ENCODE results near the gene VPS36. TPM values are rescaled to one million over a fixed set of nuclear protein-coding genes. Genes with fewer than 3 reads are reported as not detected.

The VPS36 gene
- total RNA-seq, 1 donor from 2014 or later, result 55.2 TPM

- Mint-ChIP-seq H3K36me3 (no peaks in the 10 kb centered on the region), H3K9me3 (no peaks in the 10 kb centered on the region), H3K27me3 (ENCODE audit: low read depth) (no peaks in the 10 kb centered on the region), H3K4me3 (no peak overlapping the region), H3K27ac (no peak overlapping the region), H3K4me1 (peaks cover 45% of the 10 kb centered on the region)
- TF ChIP-seq CTCF (IDR thresholded peaks at IDR 0.05; ENCODE audit: unreplicated experiment), result no peak
- DNase-seq (ENCODE audit: low spot score in 2 of 2, unreplicated experiment in 2 of 2), result no peak
Observed at GRCh38 chr13:52452470-52452869, 2.0 kb upstream of the VPS36 start.

- no peak for TF ChIP-seq CTCF (IDR thresholded peaks at IDR 0.05; ENCODE audit: unreplicated experiment)
- peak overlapping the region; percentile 77 for H3K4me3 Mint-ChIP-seq
- H3K4me1 Mint-ChIP-seq, result peaks cover 37% of the 10 kb centered on the region
- H3K27ac Mint-ChIP-seq, result peak overlapping the region; percentile 61
- DNase-seq (ENCODE audit: low spot score in 2 of 2, unreplicated experiment in 2 of 2), result no peak
- no peaks in the 10 kb centered on the region for H3K9me3 Mint-ChIP-seq
- no peaks in the 10 kb centered on the region for H3K27me3 Mint-ChIP-seq (ENCODE audit: low read depth)
- H3K36me3 Mint-ChIP-seq, result no peaks in the 10 kb centered on the region
Observed at GRCh38 chr13:52451135-52451804, 836 bp upstream of the VPS36 start.

- H3K27me3 Mint-ChIP-seq (ENCODE audit: low read depth), result no peaks in the 10 kb centered on the region
- H3K4me3 Mint-ChIP-seq, result peak overlapping the region; percentile 77
- H3K27ac Mint-ChIP-seq, result peak overlapping the region; percentile 61
- H3K36me3 Mint-ChIP-seq, result no peaks in the 10 kb centered on the region
- H3K4me1 Mint-ChIP-seq, result peaks cover 36% of the 10 kb centered on the region
- DNase-seq (ENCODE audit: low spot score in 2 of 2, unreplicated experiment in 2 of 2), result no peak
- peak; percentile 74 for TF ChIP-seq CTCF (IDR thresholded peaks at IDR 0.05; ENCODE audit: unreplicated experiment)
- H3K9me3 Mint-ChIP-seq, result no peaks in the 10 kb centered on the region
Observed at GRCh38 chr13:52450793-52451116, 321 bp upstream of the VPS36 start.

- Mint-ChIP-seq H3K27me3 (ENCODE audit: low read depth) (no peaks in the 10 kb centered on the region), H3K36me3 (no peaks in the 10 kb centered on the region), H3K9me3 (no peaks in the 10 kb centered on the region), H3K4me1 (peaks cover 32% of the 10 kb centered on the region), H3K27ac (peak overlapping the region; percentile 98), H3K4me3 (peak overlapping the region; percentile 98)
- no peak for DNase-seq (ENCODE audit: low spot score in 2 of 2, unreplicated experiment in 2 of 2)
- no peak for TF ChIP-seq CTCF (IDR thresholded peaks at IDR 0.05; ENCODE audit: unreplicated experiment)
Observed at GRCh38 chr13:52449331-52450011, 963 bp downstream of the VPS36 start.

GRCh38 chr13:52447815-52448552 is 2.5 kb downstream of the VPS36 start:
- Mint-ChIP-seq H3K27ac (no peak overlapping the region), H3K4me1 (peaks cover 20% of the 10 kb centered on the region), H3K9me3 (no peaks in the 10 kb centered on the region), H3K27me3 (ENCODE audit: low read depth) (no peaks in the 10 kb centered on the region), H3K4me3 (no peak overlapping the region), H3K36me3 (peaks cover 2% of the 10 kb centered on the region)
- DNase-seq (ENCODE audit: low spot score in 2 of 2, unreplicated experiment in 2 of 2), result no peak
- no peak for TF ChIP-seq CTCF (IDR thresholded peaks at IDR 0.05; ENCODE audit: unreplicated experiment)

All from mesothelial cell of epicardium (in vitro differentiated cells).